ENCODE measurements around the gene TRPM3.

Gene TRPM3

DNA sequence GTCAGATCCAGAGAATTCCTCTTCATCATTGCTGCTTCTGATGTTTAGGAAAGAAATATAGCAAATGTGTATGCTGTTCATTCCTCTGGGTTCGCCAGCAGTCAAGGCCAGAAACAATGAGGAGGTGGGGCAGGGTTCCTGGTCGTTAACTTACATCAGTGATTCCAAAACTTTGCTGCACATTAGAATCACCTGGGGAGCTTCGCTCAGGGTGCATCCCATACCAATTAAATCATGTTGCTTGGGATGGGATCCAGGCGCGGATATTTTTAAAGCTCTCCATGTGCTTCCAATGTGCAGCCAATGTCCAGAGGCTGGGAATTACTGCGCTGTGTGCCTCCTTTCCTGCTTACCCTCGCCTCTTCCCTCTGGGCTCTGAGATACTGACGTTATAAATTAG lies 479.1 kb downstream of the TRPM3 start:
- no peak for TF ChIP-seq SPI1 (IDR thresholded peaks at IDR 0.05; ENCODE audit: borderline replicate concordance, low read depth)
- no peak for TF ChIP-seq POLR2AphosphoS5 (IDR thresholded peaks at IDR 0.05; ENCODE audit: low read depth)
- TF ChIP-seq GABPA (IDR thresholded peaks at IDR 0.05; ENCODE audit: low read depth), result no peak
- no peak overlapping the region for H3K4me3 ChIP-seq (replicated peaks; ENCODE audit: insufficient read depth, low read length)
- no peaks in the 10 kb centered on the region for H3K27me3 ChIP-seq (ENCODE audit: insufficient read depth, poor library complexity, severe bottlenecking)
- H3K27ac ChIP-seq (replicated peaks), result no peak overlapping the region
- DNase-seq (ENCODE audit: low read depth in 1 of 2, low spot score in 1 of 2), result no peak

DNA sequence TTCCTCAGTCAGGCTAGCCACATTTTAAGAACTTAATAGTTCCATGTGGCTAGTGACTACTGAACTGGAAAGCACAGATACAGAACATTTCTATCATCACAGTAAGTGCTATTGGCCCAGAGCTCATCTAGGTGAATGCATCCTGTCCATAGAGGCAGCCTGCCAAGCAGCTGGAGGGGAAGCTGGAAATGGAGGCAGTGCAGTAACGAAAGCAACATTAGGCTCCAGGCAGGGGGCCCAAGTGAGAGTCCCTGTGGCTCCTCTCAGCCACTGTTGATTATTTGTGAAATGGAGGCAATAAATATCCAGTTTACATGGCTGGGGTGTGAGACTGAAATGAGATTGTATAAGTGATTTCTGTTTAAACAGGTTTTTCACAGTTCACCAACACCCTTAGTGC lies 479.8 kb downstream of the TRPM3 start:
- no peak for TF ChIP-seq SPI1 (IDR thresholded peaks at IDR 0.05; ENCODE audit: borderline replicate concordance, low read depth)
- TF ChIP-seq REST (IDR thresholded peaks at IDR 0.05; ENCODE audit: insufficient replicate concordance, low read depth), result no peak
- TF ChIP-seq CTCF (IDR thresholded peaks at IDR 0.05; ENCODE audit: insufficient read depth, low read length), result no peak
- TF ChIP-seq POLR2AphosphoS5 (IDR thresholded peaks at IDR 0.05; ENCODE audit: low read depth), result no peak
- no peak for TF ChIP-seq GABPA (IDR thresholded peaks at IDR 0.05; ENCODE audit: low read depth)
- Histone ChIP-seq H3K27me3 (ENCODE audit: insufficient read depth, poor library complexity, severe bottlenecking) (no peaks in the 10 kb centered on the region), H3K27ac (replicated peaks) (no peak overlapping the region), H3K4me3 (replicated peaks; ENCODE audit: insufficient read depth, low read length) (no peak overlapping the region)
- DNase-seq (ENCODE audit: low read depth in 1 of 2, low spot score in 1 of 2), result no peak

DNA sequence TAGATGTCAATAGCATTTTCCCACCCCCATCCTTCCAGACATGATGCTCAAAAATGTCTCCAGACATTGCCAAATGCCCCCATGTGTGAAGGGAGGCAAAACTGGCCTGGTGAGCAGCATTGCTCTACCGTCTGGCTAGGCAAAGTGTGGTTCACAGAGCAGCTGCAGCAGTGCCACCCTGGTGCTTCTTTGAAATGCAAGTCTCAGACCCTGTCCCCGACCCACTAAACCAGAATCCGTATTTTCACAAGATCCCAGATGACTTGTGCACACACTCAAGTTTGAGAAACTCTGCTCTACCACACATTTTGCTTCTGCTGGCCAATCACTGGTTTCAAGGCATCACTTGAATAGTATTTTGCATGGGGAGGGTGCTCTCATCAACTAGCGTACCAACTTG lies 480.4 kb downstream of the TRPM3 start:
- TF ChIP-seq CTCF (IDR thresholded peaks at IDR 0.05; ENCODE audit: insufficient read depth, low read length) (no peak), SPI1 (IDR thresholded peaks at IDR 0.05; ENCODE audit: borderline replicate concordance, low read depth) (no peak), POLR2AphosphoS5 (IDR thresholded peaks at IDR 0.05; ENCODE audit: low read depth) (no peak), REST (IDR thresholded peaks at IDR 0.05; ENCODE audit: insufficient replicate concordance, low read depth) (no peak), GABPA (IDR thresholded peaks at IDR 0.05; ENCODE audit: low read depth) (no peak)
- H3K27me3 ChIP-seq (ENCODE audit: insufficient read depth, poor library complexity, severe bottlenecking), result no peaks in the 10 kb centered on the region
- no peak overlapping the region for H3K27ac ChIP-seq (replicated peaks)
- no peak overlapping the region for H3K4me3 ChIP-seq (replicated peaks; ENCODE audit: insufficient read depth, low read length)
- no peak for DNase-seq (ENCODE audit: low read depth in 1 of 2, low spot score in 1 of 2)

DNA sequence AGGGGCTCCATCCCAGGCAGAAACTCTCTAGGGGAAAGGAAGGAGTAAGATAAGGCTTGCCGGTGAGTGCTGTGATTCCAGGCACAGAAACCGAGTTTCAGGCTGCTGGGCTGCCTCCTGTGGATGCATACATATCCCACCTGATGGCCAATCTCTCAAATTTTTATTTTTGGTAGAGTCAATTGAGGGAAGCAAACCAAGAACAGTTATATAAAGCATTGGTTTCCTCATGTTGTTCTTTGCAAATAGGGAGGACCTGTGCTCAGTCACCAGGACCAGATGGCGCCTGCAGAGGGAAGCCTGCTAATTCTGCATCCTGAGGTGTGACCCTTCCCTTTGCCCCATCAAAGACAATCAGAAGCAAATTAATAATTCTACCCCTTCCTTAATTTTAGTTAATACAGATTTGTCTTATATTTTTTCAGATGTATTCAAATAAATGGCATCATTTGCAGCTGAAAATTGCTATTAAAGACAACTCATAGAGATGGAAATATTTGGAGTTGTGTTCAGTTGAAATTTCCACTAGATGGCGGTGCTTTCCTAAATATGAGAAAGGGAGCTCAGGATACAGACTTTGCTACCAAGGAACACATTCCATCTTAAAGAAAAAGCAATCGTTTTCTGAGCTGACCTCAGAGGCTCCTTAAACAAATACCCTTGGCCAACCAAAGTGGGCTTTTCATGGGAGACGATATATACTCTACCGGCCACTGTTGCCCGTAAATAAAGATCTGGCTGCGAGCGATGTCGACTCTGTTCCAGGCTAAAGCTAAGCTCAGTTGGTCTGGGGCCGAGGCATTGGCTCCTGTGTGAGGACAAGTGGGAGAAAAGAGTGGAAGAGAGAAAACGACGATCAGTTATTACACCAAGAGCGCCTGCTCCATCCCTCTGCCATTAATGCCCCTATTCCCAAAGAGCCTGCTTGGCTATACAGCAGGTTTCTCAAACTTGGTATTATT lies 481.3 kb downstream of the TRPM3 start:
- H3K27me3 ChIP-seq (ENCODE audit: insufficient read depth, poor library complexity, severe bottlenecking), result no peaks in the 10 kb centered on the region
- H3K4me3 ChIP-seq (replicated peaks; ENCODE audit: insufficient read depth, low read length), result no peak overlapping the region
- no peak overlapping the region for H3K27ac ChIP-seq (replicated peaks)
- peak in 1 of 2 experiments; percentile 12 for DNase-seq (ENCODE audit: low read depth in 1 of 2, low spot score in 1 of 2)
- TF ChIP-seq CTCF (IDR thresholded peaks at IDR 0.05; ENCODE audit: insufficient read depth, low read length) (peak; percentile 27), GABPA (IDR thresholded peaks at IDR 0.05; ENCODE audit: low read depth) (no peak), POLR2AphosphoS5 (IDR thresholded peaks at IDR 0.05; ENCODE audit: low read depth) (no peak)
